ENCODE data around the gene MARVELD3. TPM values are rescaled to one million over a fixed set of nuclear protein-coding genes. Genes with fewer than 3 reads are reported as not detected.
A peak's percentile ranks its signal among the peaks of the same experiment; 100 is the strongest.

Gene MARVELD3
- total and polyA plus RNA-seq, 2 donors (not counting 1 experiment from before 2014, with no cell fraction given): not detected

GRCh38 chr16:71645450-71645849 lies 19.5 kb downstream of the MARVELD3 start:
- WGBS (ENCODE audit: insufficient coverage): no CpG with 5 or more reads among the region's 4 CpGs
- H3K27me3 ChIP-seq (replicated peaks in 1 of 4; ENCODE audit: control extremely low read depth in 1 of 4, control insufficient read depth in 3 of 4, insufficient read depth in 4 of 4, low read length in 3 of 4): no peaks in the 10 kb centered on the region
- H2AFZ ChIP-seq (ENCODE audit: insufficient read depth, low read depth, low read length, poor library complexity, severe bottlenecking): no peak overlapping the region
- Mint-ChIP-seq H3K27ac (no peak overlapping the region), H3K9me3 (ENCODE audit: insufficient read depth) (no peaks in the 10 kb centered on the region), H3K4me3 (no peak overlapping the region), H3K27me3 (no peaks in the 10 kb centered on the region), H3K4me1 (no peaks in the 10 kb centered on the region)
- ATAC-seq (ENCODE audit: low read depth) (no peak), DNase-seq (peak; percentile 28)
- peaks cover 6 to 29% of the 10 kb centered on the region in 2 experiments for H3K36me3 ChIP-seq (replicated peaks in 1 of 2; ENCODE audit: control extremely low read depth in 1 of 2, control insufficient read depth in 1 of 2, extremely low read depth in 1 of 2, insufficient read depth in 2 of 2, low read length in 1 of 2)
- CTCF ChIA-PET: interaction anchor here (1.9 to 2.3 kb wide), 2 partner anchors 34 to 80 kb away, joined by 8 to 10 read pairs; no protein-coding TSS in a partner anchor
- intact Hi-C loops (cut with micrococcal nuclease): no loop called here
- no peaks in the 10 kb centered on the region for H3K9me3 ChIP-seq (ENCODE audit: control extremely low read depth in 1 of 3, control insufficient read depth in 2 of 3, insufficient read depth in 1 of 3, low read length in 2 of 3)
- no peaks in the 10 kb centered on the region for H3K4me1 ChIP-seq (ENCODE audit: control insufficient read depth in 2 of 2, insufficient read depth in 2 of 2, low read length in 2 of 2)
- H3K27ac ChIP-seq (ENCODE audit: low read length in 2 of 2): no peak overlapping the region
- no peak overlapping the region for H3K4me2 ChIP-seq (replicated peaks; ENCODE audit: low read depth, low read length, poor library complexity, severe bottlenecking)
- TF ChIP-seq EZH2 (IDR thresholded peaks at IDR 0.05; ENCODE audit: borderline replicate concordance, insufficient read depth, low read depth, low read length, poor library complexity, severe bottlenecking) (no peak), CTCF (IDR thresholded peaks at IDR 0.05) (peak; percentile 38)
- H3K79me2 ChIP-seq (ENCODE audit: control insufficient read depth, insufficient read depth, low read length): no peaks in the 10 kb centered on the region
- no peaks in the 10 kb centered on the region for H4K20me1 ChIP-seq (ENCODE audit: control insufficient read depth, insufficient read depth, low read length, poor library complexity, severe bottlenecking)
- POLR2A ChIA-PET: no interaction called here
- H3K9ac ChIP-seq (ENCODE audit: low read length): no peak overlapping the region
- no peak overlapping the region for H3K4me3 ChIP-seq (ENCODE audit: control extremely low read depth in 1 of 5, extremely low read depth in 1 of 5, insufficient read depth in 1 of 5, low read depth in 2 of 5, low read length in 4 of 5)

- no peak overlapping the region for H3K4me3 ChIP-seq (ENCODE audit: control extremely low read depth in 1 of 5, extremely low read depth in 1 of 5, insufficient read depth in 1 of 5, low read depth in 2 of 5, low read length in 4 of 5)
- H3K27ac ChIP-seq (ENCODE audit: low read length in 2 of 2): no peak overlapping the region
- DNase-seq (no peak), ATAC-seq (ENCODE audit: low read depth) (no peak)
- no peak overlapping the region for H3K4me3 Mint-ChIP-seq
- no peaks in the 10 kb centered on the region for H3K9me3 ChIP-seq (ENCODE audit: control extremely low read depth in 1 of 3, control insufficient read depth in 2 of 3, insufficient read depth in 1 of 3, low read length in 2 of 3)
- H3K27me3 Mint-ChIP-seq: no peaks in the 10 kb centered on the region
- H3K9ac ChIP-seq (ENCODE audit: low read length): no peak overlapping the region
- no peaks in the 10 kb centered on the region for H3K4me1 Mint-ChIP-seq
- ChIA-PET CTCF (interaction anchor here (1.2 to 1.8 kb wide), 2 partner anchors 36 to 82 kb away, joined by 4 to 6 read pairs; no protein-coding TSS in a partner anchor), POLR2A (no interaction called here)
- intact Hi-C loops (cut with micrococcal nuclease): no loop called here
- H3K27me3 ChIP-seq (replicated peaks in 1 of 4; ENCODE audit: control extremely low read depth in 1 of 4, control insufficient read depth in 3 of 4, insufficient read depth in 4 of 4, low read length in 3 of 4): no peaks in the 10 kb centered on the region
- WGBS (ENCODE audit: insufficient coverage): 97% methylated on average over 4 of the region's 7 CpGs
- no peaks in the 10 kb centered on the region for H3K9me3 Mint-ChIP-seq (ENCODE audit: insufficient read depth)
- no peak overlapping the region for H3K4me2 ChIP-seq (replicated peaks; ENCODE audit: low read depth, low read length, poor library complexity, severe bottlenecking)
- TF ChIP-seq EZH2 (IDR thresholded peaks at IDR 0.05; ENCODE audit: borderline replicate concordance, insufficient read depth, low read depth, low read length, poor library complexity, severe bottlenecking): no peak
- TF ChIP-seq CTCF (IDR thresholded peaks at IDR 0.05): no peak
- no peaks in the 10 kb centered on the region for H3K4me1 ChIP-seq (ENCODE audit: control insufficient read depth in 2 of 2, insufficient read depth in 2 of 2, low read length in 2 of 2)
- H3K36me3 ChIP-seq (replicated peaks in 1 of 2; ENCODE audit: control extremely low read depth in 1 of 2, control insufficient read depth in 1 of 2, extremely low read depth in 1 of 2, insufficient read depth in 2 of 2, low read length in 1 of 2): peaks cover 6 to 31% of the 10 kb centered on the region in 2 experiments
- H2AFZ ChIP-seq (ENCODE audit: insufficient read depth, low read depth, low read length, poor library complexity, severe bottlenecking): no peak overlapping the region
- H3K27ac Mint-ChIP-seq: no peak overlapping the region
- H3K79me2 ChIP-seq (ENCODE audit: control insufficient read depth, insufficient read depth, low read length): no peaks in the 10 kb centered on the region
- no peaks in the 10 kb centered on the region for H4K20me1 ChIP-seq (ENCODE audit: control insufficient read depth, insufficient read depth, low read length, poor library complexity, severe bottlenecking)
These were observed 21.4 kb downstream of the MARVELD3 start for GRCh38 chr16:71647391-71647790.

All from B cell (primary cell).